Measurements from ENCODE around the gene NTMT2. TPM values are rescaled to one million over a fixed set of nuclear protein-coding genes. Genes with fewer than 3 reads are reported as not detected.
"Not testable (repeated sequence)": the region's sequence is repeated elsewhere in the genome, so short reads cannot be mapped to it uniquely, and the experiment has no call there.

The NTMT2 gene
- 5.9 TPM for total RNA-seq
- long read RNA-seq, partial matches to known transcripts, result 0 of 10 reads
- long read RNA-seq, other reads (novel, unspliced or antisense), result 6 of 10 reads

- intact Hi-C loops (cut with micrococcal nuclease), result loop anchor here (10.0 kb wide), 1 partner anchor 71 kb away; the partner anchor contains the start of gene KIFAP3
- ATAC-seq (peak; percentile 98), DNase-seq (peak; percentile 77)
Measured at GRCh38 chr1:170145770-170146676, at the start of gene NTMT2. Gene NTMT2, plus strand, starts transcription at chr1:170145959. Its CDS starts 149 bp downstream, at chr1:170146108.

- no peak for ATAC-seq
- no peak for DNase-seq
- intact Hi-C loops (cut with micrococcal nuclease), result no loop called here
Measured at GRCh38 chr1:170095976-170096748, 49.6 kb upstream of the NTMT2 start.

- intact Hi-C loops (cut with micrococcal nuclease), result no loop called here
- ATAC-seq, result no peak
- no peak for DNase-seq
Measured at GRCh38 chr1:170096806-170097340, 48.9 kb upstream of the NTMT2 start.

- no peak for ATAC-seq
- intact Hi-C loops (cut with micrococcal nuclease), result no loop called here
- DNase-seq, result no peak
Measured at GRCh38 chr1:170097449-170097948, 48.3 kb upstream of the NTMT2 start.

- DNase-seq; ATAC-seq; intact Hi-C loops (cut with micrococcal nuclease): not testable (repeated sequence)
Measured at GRCh38 chr1:170113140-170113539, 32.6 kb upstream of the NTMT2 start.

GRCh38 chr1:170114906-170115305, 30.9 kb upstream of the NTMT2 start:
- DNase-seq (no peak), ATAC-seq (no peak)
- intact Hi-C loops (cut with micrococcal nuclease), result no loop called here

- DNase-seq, result no peak
- ATAC-seq, result no peak
- intact Hi-C loops (cut with micrococcal nuclease), result no loop called here
Measured at GRCh38 chr1:170122366-170122765, 23.4 kb upstream of the NTMT2 start.

GRCh38 chr1:170125269-170125668, 20.5 kb upstream of the NTMT2 start:
- no peak for ATAC-seq

GRCh38 chr1:170126696-170127095, 19.1 kb upstream of the NTMT2 start:
- DNase-seq (no peak), ATAC-seq (no peak)
- intact Hi-C loops (cut with micrococcal nuclease), result no loop called here

More at GRCh38 chr1:170125269-170125668, 20.5 kb upstream of the NTMT2 start:
- intact Hi-C loops (cut with micrococcal nuclease), result no loop called here
- DNase-seq, result no peak

- no peak for DNase-seq
- intact Hi-C loops (cut with micrococcal nuclease), result no loop called here
Measured at GRCh38 chr1:170131450-170131849, 14.3 kb upstream of the NTMT2 start.

GRCh38 chr1:170131984-170132383, 13.8 kb upstream of the NTMT2 start:
- intact Hi-C loops (cut with micrococcal nuclease), result no loop called here
- DNase-seq, result no peak
- ATAC-seq, result no peak

More at GRCh38 chr1:170131450-170131849, 14.3 kb upstream of the NTMT2 start:
- no peak for ATAC-seq

GRCh38 chr1:170133766-170134495, 11.8 kb upstream of the NTMT2 start:
- no peak for DNase-seq
- ATAC-seq, result no peak
- intact Hi-C loops (cut with micrococcal nuclease), result no loop called here

- intact Hi-C loops (cut with micrococcal nuclease), result no loop called here
- ATAC-seq (no peak), DNase-seq (no peak)
Measured at GRCh38 chr1:170134521-170134920, 11.2 kb upstream of the NTMT2 start.

- intact Hi-C loops (cut with micrococcal nuclease), result loop anchor here (10.0 kb wide), 1 partner anchor 66 kb away; the partner anchor contains the start of gene KIFAP3
- no peak for DNase-seq
- no peak for ATAC-seq
Measured at GRCh38 chr1:170140371-170140770, 5.4 kb upstream of the NTMT2 start.

- intact Hi-C loops (cut with micrococcal nuclease), result loop anchor here (10.0 kb wide), 1 partner anchor 70 kb away; the partner anchor contains the start of gene KIFAP3
- no peak for DNase-seq
- ATAC-seq, result peak; percentile 41
Measured at GRCh38 chr1:170145061-170145460, 698 bp upstream of the NTMT2 start.

- intact Hi-C loops (cut with micrococcal nuclease), result loop anchor here (10.0 kb wide), 1 partner anchor 72 kb away; the partner anchor contains the start of gene KIFAP3
- DNase-seq, result no peak
- ATAC-seq, result no peak
Measured at GRCh38 chr1:170146720-170147263, 1.0 kb downstream of the NTMT2 start.

- ATAC-seq, result no peak
- intact Hi-C loops (cut with micrococcal nuclease), result loop anchor here (10.0 kb wide), 1 partner anchor 74 kb away; the partner anchor contains the start of gene KIFAP3
Measured at GRCh38 chr1:170149241-170149640, 3.5 kb downstream of the NTMT2 start.

GRCh38 chr1:170150016-170150415, 4.3 kb downstream of the NTMT2 start:
- no peak for DNase-seq
- intact Hi-C loops (cut with micrococcal nuclease), result no loop called here
- no peak for ATAC-seq

More at GRCh38 chr1:170149241-170149640, 3.5 kb downstream of the NTMT2 start:
- DNase-seq, result no peak
